HG02973 (cell line): ENCODE data around the gene LRRC49.
A peak's percentile ranks its signal among the peaks of the same experiment; 100 is the strongest.
"Not testable (repeated sequence)": the region's sequence is repeated elsewhere in the genome, so short reads cannot be mapped to it uniquely, and the experiment has no call there.

Source experiments
- ATAC-seq: cut with Tn5 transposase; IDR thresholded peaks from one replicate; pipeline ENCODE4 v1.9.1; 2021; ENCODE audit warnings: moderate library complexity; ENCODE audit not compliant: unreplicated experiment

Gene LRRC49

DNA sequence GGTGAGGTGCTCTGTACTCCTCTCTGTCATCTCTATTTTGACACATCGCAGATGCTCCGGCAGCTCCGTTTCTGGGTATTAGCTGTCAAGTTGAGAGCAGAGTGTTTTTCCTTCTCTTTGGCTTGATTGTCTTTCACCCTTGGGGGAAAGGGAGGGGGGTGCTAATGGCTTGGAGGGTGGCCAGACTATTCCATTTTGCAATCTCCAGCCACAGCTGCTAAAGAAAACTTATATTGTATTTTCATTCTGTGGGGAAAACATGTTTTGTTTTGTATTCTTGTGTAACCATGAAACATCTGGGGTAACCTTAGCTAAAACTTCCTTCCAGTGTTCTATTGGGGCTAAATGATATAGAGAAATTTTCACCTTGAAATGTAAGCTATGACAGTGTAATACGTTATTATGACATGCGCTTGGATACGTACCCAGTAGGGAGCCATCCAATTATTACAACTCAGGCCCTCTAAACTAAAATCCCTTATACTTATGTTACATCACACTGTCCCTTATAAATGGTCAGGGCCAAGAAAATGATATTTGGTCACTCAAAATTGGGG, 24.6 kb upstream of the LRRC49 start:
- no peak for ATAC-seq

- no peak for ATAC-seq
Observed at GRCh38 chr15:70869346-70869745, 23.3 kb upstream of the LRRC49 start.

DNA sequence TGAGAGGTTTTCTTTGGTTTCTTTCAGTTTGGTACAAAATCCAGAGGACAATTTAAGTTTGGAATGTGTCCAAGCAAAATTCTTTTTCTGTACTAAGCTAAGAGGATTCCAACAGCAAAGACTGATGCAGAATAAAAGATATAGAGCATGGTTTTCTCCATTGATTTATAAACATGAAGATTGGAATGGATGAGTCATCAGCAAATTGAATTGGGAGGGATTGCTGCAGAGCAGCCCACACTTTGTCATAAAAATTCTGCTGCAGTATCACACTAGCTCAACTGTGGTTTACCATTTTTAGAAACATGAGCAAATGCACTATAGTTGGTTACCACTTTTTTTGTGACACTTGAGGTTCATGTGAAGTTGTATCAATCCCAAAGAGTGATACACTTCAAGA, 22.6 kb upstream of the LRRC49 start:
- ATAC-seq = no peak

- not testable (repeated sequence) for ATAC-seq
Observed at GRCh38 chr15:70871490-70871889, 21.1 kb upstream of the LRRC49 start.

- ATAC-seq = no peak
Observed at GRCh38 chr15:70873232-70874054, 19.2 kb upstream of the LRRC49 start.

- no peak for ATAC-seq
Observed at GRCh38 chr15:70875001-70875782, 17.4 kb upstream of the LRRC49 start.

DNA sequence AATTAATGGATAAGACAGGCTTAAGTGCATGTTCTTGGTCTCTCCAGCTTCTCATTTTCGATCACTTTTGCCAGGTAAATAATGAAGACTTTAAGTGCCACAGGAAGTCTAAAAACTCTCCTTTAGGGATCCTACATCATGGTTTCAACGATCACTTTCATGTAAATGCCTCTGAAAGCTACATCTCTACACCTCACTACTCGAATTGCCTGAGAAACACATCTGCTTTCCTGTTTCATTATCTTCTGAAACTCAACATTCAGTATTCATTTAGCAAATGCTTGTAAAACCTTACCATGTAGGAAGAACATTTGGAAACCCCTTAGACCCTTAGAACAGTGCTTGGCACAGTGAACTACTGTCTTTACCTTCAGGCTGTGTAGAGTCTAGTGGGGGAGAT, 16.6 kb upstream of the LRRC49 start:
- ATAC-seq = no peak

DNA sequence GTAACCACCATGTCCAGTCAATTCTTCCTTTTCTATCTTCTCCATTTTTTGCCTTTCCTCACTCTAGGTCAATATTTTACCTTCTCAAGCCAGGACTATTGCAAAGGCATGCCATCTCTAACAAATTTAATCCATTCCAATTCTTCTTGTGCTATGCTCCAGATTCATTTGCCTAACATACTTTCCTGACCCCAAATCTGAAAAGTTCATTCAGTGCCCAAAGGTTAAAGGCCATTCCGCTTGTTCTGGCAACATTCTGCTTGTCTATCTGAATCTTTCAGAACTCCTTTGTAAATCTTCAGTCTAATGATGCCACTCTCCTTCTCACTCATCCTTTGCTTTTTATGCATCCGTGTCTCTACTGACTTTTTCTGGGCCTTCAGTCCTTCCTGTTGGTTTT, 15.9 kb upstream of the LRRC49 start:
- no peak for ATAC-seq

DNA sequence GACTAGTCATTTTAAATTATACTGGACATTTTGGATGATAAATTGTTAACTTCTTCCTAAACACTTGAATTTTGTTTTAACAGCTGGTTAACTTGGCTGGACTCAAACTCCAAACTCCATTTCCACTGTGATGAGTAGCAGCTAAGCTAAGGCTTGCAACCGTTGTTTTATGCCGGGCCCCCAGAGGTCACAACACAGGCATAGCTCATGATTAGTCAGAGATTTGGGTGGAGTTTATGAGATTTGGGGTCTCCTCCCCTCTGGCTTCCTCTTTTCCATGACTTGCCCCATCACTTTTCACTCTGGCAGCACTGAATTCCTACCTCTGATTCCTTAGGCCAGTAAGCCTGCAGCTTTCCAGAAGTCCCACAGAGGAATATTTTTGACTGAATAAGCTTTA, 13.2 kb upstream of the LRRC49 start:
- no peak for ATAC-seq

DNA sequence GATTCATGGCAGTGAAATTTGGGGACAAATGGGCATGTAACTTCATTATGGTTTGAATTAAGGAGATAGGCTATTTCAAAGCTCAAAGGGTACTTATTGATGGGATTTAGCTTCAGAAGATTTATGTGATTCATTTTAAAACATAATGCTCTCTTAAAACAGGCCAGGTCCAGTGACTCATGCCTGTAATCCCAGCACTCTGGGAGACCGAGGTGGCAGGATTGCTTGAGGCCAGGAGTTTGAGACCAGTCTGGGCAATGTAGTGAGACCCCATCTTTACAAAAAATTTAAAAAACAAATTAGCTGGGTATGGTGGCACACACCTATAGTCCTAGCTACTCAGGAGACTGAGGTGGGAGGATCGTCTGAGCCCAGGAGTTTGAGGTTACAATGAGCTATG, 11.8 kb upstream of the LRRC49 start:
- no peak for ATAC-seq

GRCh38 chr15:70882361-70882760, 10.3 kb upstream of the LRRC49 start:
- no peak for ATAC-seq

DNA sequence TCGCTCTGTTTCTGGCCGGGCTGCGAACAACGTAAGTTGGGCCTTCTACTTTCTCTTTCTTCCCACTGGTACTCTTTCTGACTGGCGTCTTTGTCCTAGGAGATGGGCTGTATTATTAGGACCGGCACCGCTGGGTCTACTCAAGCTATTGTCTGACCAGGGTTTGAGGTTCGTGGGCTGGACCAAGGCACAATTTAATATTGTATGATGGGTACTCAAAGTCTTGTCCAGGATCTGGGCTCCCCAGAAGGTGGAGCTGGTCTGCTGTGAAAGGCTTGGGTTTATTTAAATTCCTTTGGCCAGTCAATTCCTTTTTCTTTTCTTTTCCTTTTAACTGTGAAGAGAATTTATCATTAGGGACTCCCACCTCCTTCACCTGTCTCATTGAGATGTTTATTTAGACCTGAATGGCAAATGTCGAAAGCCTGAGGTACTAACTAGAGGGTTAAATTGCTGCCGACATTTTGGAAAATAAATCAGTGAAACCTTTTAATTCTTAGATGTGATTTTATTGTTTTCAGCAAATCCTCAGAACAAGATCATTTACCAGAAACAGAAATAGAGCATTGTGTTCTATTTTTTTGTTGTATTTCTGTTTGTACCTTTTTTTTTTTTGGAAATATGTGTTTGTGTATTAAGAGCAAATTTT, 410 bp downstream of the LRRC49 start:
- ATAC-seq = peak; percentile 18

GRCh38 chr15:70902107-70902506, 9.5 kb downstream of the LRRC49 start:
- ATAC-seq = no peak

- ATAC-seq = no peak
Observed at GRCh38 chr15:70906842-70907241, 14.2 kb downstream of the LRRC49 start.

DNA sequence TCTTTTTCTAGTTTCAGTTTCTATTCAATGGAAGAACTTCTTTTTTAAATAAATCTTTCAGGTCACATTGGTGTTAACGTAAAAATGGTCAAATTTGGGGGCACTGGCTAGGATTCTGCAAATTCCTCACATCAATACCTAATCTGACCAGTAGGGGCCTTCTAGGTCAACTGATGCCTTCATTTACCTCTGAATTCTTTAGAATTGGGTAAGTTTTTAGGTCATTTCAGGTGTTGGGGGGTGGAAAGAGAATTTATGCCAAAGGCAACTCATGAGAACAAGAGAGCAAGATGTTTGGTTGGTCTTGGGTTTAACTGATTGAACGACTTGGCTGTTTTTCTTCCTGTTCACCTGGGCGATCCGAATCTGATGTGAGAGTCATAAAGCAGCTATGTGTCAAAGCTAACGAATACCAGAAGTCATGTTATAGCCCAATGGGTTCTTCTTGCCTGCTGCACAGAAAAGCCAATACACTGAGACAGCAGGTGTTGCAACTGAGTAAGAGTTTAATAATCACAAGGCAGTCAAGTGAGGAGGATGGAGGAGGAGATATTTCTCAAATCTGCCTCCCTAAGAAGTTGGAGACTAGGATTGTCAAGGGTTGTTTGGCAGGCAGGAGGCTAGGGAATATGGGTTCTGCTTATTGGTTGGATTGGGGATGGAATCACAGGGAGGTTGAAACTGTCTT, 15.3 kb downstream of the LRRC49 start:
- no peak for ATAC-seq

- no peak for ATAC-seq
Observed at GRCh38 chr15:70910958-70911357, 18.3 kb downstream of the LRRC49 start.

DNA sequence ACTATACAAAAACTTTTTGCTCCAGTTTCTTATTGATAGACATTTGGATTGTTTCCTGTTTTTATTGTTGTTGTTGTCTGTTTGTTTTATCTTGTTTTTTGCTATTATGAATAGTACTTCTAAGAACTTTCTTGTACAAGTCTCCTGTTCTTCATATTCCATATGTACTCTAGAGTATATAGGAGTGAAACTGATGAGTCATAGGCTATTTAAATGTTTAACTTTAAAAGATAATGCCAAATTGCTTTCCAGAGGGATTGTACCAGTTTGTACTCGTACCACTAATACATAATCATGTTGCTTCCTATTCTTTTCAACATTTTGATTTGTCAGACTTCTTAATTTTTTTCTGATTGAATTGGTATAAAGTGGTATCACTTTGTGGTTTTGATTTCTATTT, 19.6 kb downstream of the LRRC49 start:
- ATAC-seq = no peak

- no peak for ATAC-seq
Observed at GRCh38 chr15:70916531-70916930, 23.9 kb downstream of the LRRC49 start.

DNA sequence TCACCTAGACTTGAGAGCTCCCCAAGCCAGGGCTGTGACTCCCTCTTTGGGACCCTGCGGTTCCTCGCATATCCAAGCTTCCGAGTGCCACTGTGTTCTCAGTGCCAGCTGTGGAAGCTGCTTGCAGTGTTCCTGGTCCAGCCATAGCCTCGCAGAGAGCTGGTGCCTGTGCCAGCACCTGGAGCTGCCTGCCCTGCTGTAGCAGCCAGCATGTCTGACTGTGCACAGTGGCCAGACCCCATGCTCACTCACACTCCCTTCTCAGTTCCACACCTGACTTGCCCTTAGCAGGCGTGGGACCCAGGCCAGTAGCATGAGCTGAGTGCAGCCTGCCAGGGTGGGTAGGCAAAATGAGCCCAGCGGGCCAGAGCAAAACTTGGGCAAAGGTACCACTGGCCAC, 25.3 kb downstream of the LRRC49 start:
- no peak for ATAC-seq

- ATAC-seq = no peak
Observed at GRCh38 chr15:70920981-70921696, 28.5 kb downstream of the LRRC49 start.
